HG03565 (cell line): ENCODE measurements around the gene PDE4B.
"Not testable (repeated sequence)": the region's sequence is repeated elsewhere in the genome, so short reads cannot be mapped to it uniquely, and the experiment has no call there.

Source experiments
- ATAC-seq: cut with Tn5 transposase; IDR thresholded peaks from one replicate; pipeline ENCODE4 v1.9.1; 2021; ENCODE audit warnings: mild to moderate bottlenecking, moderate library complexity; ENCODE audit not compliant: unreplicated experiment

Gene PDE4B

DNA sequence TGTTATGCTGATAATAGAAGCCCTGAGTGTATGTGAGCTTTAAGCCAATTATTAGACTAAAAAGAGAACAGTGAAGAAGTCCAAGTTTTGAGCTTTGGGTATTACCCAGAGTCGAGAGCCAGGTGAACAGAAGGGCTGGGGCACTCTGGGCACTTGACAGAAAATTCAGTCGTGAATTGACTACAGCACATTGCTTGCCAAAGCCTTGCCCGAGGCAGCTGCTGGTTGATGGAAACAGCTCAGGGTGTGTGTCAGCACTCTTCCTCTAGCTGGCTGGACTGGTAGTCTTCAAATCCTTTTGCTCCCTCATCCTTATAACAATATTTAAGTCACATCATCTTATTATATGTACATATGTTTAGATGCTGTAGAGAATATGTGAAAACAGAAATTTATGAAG, 21.3 kb downstream of the PDE4B start:
- ATAC-seq, result no peak

DNA sequence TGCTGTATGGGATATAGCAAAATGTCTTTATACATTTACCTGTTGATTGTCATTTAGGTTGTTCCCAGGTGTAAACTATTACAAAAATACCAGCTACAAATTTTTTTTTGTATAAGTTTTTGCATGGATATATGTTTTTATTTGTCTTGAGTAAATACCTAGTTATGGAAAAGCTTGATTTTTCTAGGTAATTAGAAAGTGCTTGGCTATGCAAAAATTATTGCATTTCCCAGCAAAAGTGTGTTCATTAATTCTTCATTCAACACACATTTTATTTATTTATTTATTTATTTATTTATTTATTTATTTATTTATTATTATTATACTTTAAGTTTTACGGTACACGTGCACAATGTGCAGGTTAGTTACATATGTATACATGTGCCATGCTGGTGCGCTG, 22.1 kb downstream of the PDE4B start:
- no peak for ATAC-seq

DNA sequence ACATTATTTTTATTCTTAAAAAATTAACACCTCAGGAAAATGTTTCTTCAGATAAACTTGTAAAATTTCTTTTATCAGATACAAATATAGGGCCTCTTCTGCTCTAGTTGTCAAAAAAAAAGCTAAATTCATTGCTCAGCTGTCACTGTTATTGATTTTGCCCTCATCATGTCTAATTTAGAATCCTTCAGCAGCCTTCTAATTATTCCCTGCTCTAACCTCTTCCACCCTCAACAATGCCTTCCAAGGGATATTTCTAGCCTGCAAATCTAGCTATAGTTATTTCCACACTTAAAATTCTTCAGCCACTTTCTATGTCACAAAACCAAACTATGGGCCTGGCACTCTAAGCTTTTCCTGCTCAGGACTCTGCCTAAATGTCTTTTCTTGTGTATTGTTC, 25.2 kb downstream of the PDE4B start:
- no peak for ATAC-seq

DNA sequence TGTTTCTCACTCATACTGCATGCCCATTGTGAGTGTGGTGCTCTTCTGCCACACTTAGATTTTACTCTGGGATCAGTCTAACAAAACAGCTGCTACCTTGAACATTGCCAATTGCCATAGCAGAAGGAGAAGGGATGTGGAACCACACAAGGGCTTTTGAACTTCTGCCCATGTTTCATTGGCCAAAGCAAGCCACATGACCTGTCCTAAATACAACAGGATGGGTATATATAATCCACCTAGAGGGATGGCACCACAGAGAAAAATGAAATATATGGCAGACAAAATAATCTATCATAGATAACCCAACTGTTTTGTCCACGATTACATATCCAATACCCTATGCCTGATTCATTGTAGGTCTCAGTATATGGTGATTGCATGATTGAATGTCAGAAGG, 26.3 kb downstream of the PDE4B start:
- ATAC-seq, result no peak

DNA sequence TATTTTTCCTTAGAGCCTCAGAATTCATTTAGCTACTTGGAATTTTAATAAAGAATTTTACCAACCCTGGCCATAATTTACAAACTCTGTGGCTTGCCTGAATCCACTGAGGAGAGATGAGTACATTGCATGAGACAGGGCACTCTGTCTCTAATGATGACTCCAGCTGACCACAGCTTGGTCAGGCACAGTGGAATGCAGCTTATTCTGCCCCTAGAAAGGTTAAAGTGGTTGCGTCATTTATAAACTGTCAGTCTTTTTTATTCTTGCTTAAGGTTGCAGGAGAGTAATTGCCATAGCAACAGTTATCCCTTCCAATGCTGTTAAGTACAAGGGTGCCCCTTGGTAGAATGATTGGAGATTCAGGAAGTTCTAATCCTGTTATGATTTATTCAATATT, 28.3 kb downstream of the PDE4B start:
- no peak for ATAC-seq

DNA sequence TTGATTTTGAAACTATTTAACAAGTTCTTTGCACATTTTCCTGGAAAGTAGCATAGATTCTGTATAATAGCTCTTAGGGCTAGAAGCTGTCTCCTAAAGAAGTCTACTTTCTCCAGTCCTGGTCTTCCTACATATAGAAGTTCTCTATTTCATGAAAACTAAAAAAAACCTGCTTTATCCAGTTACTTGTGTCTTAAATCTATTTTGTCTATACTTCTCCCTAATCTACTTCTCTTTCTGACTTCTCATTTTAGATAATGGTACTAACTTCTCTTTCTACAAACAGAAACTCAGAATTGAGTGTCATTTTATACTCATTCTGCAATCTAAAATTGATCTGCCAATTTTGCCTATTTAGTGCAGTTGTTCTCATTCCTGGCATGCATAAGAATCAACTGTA, 28.7 kb downstream of the PDE4B start:
- no peak for ATAC-seq

DNA sequence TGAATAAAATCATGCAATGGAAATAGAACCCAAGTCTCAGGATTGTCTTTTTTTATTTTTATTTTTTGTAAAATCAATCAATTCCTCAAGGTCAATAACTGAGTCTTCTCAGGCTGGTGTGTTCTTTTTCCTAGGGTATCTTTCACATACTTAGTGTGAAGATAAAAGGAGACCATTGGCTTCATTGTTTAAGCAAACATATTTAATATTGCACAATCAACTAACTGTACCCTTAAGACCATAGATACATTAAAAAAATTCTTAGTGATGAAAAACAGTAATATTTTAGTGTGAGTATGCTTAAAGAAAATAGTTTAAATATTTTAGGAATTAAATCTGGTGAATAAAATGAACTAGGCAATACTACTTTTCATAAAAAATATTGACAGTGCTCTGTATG, 31.4 kb downstream of the PDE4B start:
- ATAC-seq, result no peak

DNA sequence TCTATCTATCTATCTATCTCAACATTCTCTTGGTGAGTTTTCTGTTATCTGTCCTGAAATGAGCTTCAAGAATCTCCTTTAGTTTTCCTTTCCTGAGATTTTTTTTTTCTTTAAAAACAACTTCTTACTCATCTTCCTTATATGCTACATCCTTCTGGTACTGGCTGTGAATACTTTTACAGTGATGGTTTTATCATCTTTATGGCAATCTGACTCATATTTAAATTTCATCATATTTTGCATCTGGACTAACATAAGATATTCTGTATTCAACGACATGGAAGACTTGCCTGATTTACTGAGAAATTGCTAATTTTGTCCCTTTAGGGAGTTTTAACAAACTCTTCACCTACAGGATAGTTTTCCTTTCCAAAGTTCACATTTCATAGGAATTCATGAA, 33.0 kb downstream of the PDE4B start:
- no peak for ATAC-seq

DNA sequence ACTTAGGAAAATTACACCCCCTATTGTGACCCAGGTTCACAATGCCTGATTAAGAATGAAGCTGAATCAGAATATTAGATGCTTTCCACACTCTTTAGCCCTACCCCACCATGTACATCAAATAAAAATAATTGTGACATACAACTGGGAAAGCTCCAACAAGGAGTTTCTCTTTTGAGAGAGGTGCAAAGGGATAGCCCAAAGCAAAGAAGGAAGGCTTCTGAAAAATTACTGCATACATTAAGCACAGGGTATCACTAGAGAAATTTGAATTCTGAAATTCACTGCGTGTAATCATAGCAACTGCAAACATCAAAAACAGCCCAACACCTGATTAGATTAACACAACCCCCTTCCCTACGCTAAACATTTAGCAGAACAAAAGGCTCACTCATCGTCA, 34.1 kb downstream of the PDE4B start:
- ATAC-seq, result no peak

DNA sequence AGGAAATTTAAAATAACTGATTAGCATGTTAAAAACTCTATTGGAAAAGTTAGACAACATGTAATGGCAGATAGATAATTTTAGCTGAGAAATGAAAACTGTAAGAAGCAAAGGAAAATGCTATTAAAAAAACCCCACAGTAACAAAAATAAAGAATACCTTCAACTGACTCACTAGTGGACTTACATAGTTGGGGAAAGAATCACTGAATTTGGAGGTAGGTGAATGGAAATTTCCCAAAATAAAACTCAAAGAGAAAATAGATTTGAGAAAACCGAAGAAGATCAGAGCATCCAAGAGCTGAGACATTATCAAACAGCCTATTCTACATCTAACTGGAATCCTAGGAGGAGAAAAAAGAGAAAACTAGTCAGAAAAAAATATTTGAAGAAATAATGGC, 34.7 kb downstream of the PDE4B start:
- no peak for ATAC-seq

DNA sequence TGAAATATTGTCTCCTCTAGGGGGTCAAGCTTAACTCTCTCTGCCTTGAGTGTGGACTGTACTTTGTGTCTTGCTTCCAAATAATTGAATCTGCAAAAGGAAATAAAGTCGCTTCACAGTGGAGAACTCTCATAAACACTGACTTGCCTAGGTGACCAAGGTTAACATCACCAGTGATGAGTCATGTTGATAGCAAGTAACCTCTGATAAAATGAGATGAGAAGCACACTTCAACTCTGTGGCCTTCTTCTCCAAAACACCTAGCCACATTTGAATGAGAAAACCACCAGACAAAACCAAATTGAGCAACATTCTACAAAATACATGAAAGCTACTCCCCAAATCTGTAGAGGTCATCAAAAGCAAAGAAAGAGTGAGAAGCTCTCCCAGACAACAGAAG, 37.6 kb downstream of the PDE4B start:
- peak; percentile 50 for ATAC-seq

DNA sequence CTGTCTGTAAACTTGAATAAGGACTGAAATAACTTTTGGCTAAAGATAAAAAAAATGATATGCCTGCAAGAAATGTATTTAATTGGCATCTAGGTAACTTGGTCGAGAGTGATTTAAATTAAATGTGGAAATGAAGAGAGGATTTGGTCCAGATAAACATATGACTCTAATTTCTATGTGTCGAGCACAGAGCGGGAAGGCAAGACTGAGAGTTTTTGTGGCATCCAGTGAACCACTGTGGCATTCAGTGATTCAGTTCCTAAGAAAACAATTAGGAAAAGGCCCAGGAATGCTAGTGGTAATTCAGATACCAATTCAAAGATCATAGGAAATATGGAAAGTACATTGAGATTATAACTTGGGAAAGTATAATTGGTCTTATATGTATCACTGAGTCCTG, 39.6 kb downstream of the PDE4B start:
- ATAC-seq, result no peak

DNA sequence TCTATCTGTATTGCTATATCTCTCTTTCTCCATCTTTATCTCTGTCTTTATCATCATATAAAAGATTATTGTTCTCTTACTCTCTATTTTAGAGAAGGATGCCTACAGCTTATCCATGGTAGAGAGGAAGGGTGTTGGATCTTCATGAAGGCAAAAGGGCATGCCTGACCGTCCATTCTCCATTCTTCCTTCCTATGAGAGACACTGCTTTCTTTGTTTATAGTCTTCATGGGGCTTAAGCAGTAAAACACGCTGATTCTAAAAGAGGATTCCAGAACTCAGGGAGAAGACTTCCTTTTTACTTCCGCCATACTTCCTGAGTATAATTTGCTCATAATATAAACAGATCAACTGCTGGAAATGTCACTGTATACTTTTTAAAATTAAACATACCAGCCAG, 44.0 kb downstream of the PDE4B start:
- ATAC-seq, result no peak

DNA sequence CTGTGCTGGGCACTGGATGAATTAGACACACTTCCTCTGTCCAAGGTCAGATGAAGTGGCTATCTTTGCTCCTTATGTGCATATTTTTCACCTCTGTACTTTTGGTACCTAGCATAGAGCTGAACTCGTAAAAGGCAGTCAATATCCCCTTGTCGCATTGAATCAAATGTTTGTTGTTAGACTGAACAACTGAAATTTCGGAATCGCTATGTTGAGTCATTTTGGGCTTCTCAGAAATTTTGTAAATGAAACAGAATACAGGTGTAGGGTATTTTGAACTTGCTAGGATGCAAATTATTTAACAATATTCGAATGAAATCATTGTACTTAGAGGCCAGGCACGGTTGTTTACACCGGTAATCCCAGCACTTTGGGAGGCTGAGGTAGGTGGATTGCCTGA, 48.0 kb downstream of the PDE4B start:
- ATAC-seq, result no peak

DNA sequence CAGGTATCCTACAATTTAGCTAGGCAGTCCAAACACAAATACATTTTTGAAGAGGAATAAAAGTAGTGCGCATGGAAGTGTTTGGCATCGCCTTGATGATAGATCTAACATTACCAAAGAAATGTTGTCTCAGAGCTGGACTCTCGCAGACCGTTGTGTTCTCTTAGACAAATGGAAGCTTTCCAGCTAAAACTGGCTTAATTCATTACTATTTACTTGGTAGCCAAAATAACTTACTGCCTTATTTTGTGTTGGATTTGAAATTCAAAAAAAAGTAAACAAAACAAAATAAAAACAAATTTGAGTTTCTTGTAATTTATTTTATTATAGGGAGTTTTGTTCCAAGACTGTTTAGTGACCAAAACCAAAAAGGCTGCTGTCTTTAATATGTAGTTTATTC, 51.6 kb downstream of the PDE4B start:
- no peak for ATAC-seq

DNA sequence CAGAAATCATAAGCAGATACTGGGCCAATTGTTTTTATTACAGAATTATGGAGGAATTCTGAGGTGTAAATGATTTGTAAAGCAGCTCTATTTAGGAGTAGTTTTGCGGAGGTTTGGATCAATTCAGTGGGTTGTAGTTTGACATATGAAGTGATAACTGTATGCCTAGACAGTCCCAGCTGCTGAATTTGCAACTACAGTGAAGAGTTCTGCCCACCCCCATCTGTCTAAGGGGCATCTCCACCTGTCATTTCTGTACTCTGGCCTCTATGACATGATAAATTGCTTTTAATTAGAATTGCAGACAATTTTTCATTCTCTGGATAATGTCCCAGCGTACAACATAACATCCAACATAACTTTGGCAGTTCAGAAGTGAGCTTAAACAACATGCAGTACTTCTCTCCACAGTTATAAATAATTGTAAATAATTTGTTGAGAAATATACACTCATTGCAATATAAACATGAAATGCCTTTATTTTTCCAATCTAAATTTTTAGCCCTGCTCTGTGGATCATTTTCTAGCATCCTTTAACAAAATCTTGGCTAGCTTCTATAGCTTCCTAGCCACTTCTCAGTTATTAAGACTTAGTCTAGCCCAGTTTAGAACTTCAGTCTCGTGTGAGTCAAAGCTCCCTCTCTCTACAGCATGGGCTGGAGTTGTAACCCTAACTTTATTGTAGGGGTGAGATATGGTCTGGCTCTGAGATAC, 52.3 kb downstream of the PDE4B start:
- ATAC-seq, result no peak

DNA sequence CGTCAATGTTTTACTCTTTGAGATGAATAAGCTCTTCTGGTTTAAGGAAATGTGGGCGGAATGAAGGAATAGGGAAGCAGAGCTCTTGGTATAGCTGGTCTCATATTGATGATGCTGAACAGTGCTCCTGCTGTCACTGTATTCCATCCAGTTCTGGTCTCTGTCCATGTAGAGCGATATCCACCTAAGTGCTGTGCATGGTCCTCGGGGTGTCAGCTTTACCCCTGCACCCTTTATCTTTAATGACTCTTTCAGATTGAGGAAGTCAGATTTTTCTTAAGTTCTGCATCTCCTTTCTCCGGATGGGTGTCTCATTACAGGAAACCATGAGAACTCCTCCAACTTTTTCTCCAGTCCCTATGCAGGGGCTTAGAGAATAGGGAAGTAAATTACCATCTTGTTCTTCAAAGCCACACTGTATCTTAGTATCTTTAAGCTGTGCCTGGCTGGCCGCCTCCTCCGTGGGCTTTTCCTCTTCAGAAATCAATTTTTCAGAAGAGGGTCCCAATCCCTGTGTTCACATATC, 52.9 kb downstream of the PDE4B start:
- ATAC-seq, result no peak

DNA sequence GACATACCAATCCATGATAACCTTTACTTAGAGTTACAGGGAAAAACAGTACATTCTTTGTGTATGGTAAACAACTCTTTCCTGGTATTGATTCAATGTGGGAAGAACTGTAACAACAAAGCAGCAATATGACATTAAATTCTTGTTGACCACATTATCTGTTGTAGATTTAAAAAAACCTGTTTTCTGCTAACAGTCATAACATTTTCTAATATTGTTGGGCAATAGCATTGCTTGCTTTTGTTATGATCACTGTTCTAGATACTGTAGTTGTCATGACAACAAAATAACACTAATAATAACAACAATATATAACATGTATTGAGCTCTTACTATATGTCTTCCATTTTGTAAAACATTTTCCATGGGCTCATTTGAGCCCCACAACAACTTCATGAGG, 54.2 kb downstream of the PDE4B start:
- ATAC-seq, result no peak

DNA sequence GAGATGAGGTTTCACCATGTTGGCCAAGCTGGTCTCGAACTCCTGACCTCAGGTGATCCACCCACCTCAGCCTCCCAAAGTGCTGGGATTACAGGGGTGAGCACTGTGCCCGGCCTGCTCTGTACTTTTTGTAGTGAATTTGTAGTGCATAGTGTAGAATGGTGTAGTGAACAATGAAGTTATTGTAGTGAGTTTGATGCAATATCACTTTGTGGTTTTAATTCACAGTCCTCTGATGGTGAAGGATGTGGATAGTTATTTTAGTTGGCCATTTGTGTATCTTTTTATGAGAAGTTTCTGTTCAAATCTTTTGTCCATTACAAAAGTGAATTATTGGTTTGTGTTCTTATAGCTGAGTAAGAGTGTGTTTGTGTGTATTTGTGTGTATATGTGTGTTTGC, 57.6 kb downstream of the PDE4B start:
- no peak for ATAC-seq

DNA sequence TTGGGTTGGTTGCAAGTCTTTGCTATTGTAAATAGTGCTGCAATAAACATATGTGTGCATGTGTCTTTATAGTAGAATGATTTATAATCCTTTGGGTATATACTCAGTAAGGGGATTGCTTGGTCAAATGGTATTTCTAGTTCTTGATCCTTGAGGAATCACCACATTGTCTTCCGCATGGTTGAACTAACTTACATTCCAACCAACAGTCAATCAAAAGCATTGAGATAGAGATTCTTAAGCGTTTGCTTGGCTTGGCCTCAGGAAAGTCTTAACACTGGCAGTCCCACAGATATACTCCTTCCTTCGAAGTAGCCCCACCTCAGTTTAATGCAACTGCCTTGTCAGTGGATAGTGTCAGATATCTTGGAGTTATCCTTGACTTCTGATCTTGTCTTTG, 63.9 kb downstream of the PDE4B start:
- ATAC-seq, result not testable (repeated sequence)

DNA sequence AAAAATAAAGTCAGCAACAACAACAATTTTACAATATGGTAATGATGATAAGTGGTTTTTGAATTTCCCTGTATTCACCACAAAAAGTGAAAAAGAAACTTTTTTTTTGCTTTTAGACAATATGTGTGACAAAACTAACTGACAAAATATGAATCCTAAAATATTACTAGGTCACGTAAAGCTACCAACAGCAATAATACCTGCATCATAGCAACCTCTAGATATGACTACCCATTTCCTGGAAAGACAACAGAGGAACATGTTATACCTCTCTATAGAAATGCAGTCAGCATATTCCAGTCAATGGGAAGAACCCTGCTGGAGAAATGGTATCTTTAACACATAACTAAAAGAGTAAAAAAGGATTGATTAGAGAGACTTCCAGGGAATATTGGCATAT, 73.7 kb downstream of the PDE4B start:
- peak; percentile 71 for ATAC-seq

DNA sequence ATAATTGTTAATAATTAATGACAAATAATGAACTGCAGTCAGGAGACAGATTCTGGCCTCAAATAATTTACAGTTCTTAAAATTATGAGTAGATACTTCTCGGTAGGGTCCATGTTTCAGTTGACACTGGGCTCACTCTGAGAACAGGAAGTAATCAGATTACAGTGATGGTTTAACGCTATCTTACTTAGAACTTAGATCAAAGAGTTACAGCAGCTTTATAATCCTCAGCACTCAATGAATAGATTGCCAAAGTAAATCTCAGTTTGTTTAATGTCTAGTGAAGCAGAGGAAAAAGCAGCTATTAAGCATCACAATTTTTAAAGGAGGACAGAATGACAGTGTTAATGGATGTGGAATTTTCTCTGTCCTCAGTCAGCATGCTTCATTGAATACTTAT, 79.6 kb downstream of the PDE4B start:
- no peak for ATAC-seq

DNA sequence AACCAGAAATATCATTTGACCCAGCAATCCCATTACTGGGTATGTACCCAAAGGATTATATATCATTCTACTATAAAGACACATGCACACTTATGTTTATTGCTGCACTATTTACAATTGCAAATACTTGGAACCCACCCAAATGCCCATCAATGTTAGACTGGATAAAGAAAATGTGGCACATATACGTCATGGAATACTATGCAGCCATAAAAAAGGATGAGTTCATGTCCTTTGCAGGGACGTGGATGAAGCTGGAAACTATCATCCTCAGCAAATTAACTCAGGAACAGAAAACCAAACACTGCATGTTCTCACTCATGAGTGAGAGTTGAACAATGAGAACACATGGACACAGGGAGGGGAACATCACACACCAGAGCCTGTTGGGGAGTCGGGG, 85.6 kb downstream of the PDE4B start:
- ATAC-seq, result not testable (repeated sequence)
